ENCODE data around the gene FHL3.
A peak's percentile ranks its signal among the peaks of the same experiment; 100 is the strongest.

FHL3 gene

DNA sequence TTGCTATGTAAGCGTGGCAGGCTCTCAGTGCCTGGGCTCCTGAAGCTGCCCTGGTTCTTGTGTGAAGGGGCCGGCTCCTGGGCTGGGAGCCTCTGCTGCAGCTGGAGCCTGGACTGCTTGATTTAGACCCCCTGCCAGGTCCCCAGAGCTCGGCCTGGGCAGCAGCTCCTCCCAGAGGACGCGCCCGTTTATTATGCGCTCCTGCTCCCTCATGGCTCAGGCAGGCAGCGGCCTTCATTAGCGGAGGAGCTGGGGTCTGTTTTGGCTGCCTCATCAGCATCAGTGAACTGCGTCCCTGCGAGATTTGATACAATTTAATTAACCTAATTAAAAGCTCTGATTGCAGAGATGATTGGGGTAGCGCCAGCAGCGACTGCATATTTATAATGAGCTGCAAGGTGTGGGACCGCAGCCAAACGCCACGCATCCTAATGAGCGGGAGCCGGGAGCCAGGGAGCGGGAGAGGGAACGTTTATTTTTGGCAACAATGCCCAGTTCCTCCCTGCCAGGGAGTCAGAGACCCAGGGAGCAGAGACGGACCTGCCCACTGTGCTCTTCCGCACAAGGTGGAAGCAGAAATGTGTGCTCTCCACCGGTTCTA, 23.9 kb upstream of the FHL3 start:
- no peaks in the 10 kb centered on the region for H3K27me3 ChIP-seq (ENCODE audit: insufficient read depth, low read length, poor library complexity)
- peaks cover 16% of the 10 kb centered on the region for H3K4me1 ChIP-seq (ENCODE audit: control insufficient read depth, low read depth, low read length)
- peak overlapping the region; percentile 49 for H3K9ac ChIP-seq (ENCODE audit: low read length)
- peak overlapping the region; percentile 46 for H3K27ac ChIP-seq (ENCODE audit: low read depth, low read length)
- H3K23ac ChIP-seq (ENCODE audit: low read length) = no peak overlapping the region
- H3K4ac ChIP-seq (ENCODE audit: low read depth, low read length) = no peak overlapping the region
- peak overlapping the region; percentile 85 for H3K56ac ChIP-seq (ENCODE audit: low read length)
- H4K5ac ChIP-seq (ENCODE audit: low read length) = no peak overlapping the region
- peaks cover 6% of the 10 kb centered on the region for H3K36me3 ChIP-seq (ENCODE audit: control insufficient read depth, insufficient read depth, low read length)
- H2BK120ac ChIP-seq (ENCODE audit: low read depth, low read length) = peak overlapping the region; percentile 8
- no CpG with 5 or more reads among the region's 23 CpGs for WGBS (ENCODE audit: extremely low coverage, insufficient coverage, low lambda C conversion rate)
- H2BK5ac ChIP-seq (ENCODE audit: low read length) = peak overlapping the region; percentile 2
- H3K4me2 ChIP-seq (ENCODE audit: low read length) = no peak overlapping the region
- no peak overlapping the region for H2BK15ac ChIP-seq (replicated peaks; ENCODE audit: low read depth)
- H2AK5ac ChIP-seq (ENCODE audit: low read length) = no peak overlapping the region
- no peak overlapping the region for H4K8ac ChIP-seq (ENCODE audit: low read depth, low read length)
- H3K79me2 ChIP-seq (ENCODE audit: control insufficient read depth, insufficient read depth, low read length) = no peaks in the 10 kb centered on the region
- no peak overlapping the region for H3K4me3 ChIP-seq (ENCODE audit: low read length)
- no peaks in the 10 kb centered on the region for H3K79me1 ChIP-seq (ENCODE audit: low read length)
- peak overlapping the region; percentile 54 for H3K18ac ChIP-seq (ENCODE audit: low read length)
- peak; percentile 89 for DNase-seq

DNA sequence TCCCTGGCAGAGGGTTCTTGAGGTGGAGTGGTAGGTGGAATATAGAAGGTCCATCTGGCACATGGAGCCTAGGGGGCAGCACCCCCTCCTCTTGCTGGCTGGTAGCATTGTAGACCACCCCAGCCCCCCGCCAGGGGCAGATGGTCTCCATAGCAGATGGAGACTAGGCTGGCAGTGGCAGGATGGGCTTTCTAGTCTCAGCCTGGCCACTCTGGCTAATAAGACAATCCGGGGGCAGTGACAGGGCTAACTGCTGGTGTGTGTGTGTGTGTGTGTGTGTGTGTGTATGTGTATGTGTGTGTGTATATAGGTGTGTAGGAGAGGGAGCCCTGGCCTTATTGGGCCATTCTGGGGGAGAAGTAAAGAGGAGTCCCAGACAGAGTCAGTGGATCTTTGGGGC, 23.4 kb upstream of the FHL3 start:
- Histone ChIP-seq H3K79me1 (ENCODE audit: low read length) (no peaks in the 10 kb centered on the region), H2BK120ac (ENCODE audit: low read depth, low read length) (no peak overlapping the region), H3K27me3 (ENCODE audit: insufficient read depth, low read length, poor library complexity) (no peaks in the 10 kb centered on the region), H2BK5ac (ENCODE audit: low read length) (no peak overlapping the region), H3K56ac (ENCODE audit: low read length) (peak overlapping the region; percentile 39), H3K4me1 (ENCODE audit: control insufficient read depth, low read depth, low read length) (peaks cover 16% of the 10 kb centered on the region), H2BK15ac (replicated peaks; ENCODE audit: low read depth) (no peak overlapping the region), H3K79me2 (ENCODE audit: control insufficient read depth, insufficient read depth, low read length) (no peaks in the 10 kb centered on the region), H3K18ac (ENCODE audit: low read length) (no peak overlapping the region), H3K9ac (ENCODE audit: low read length) (peak overlapping the region; percentile 20), H4K8ac (ENCODE audit: low read depth, low read length) (no peak overlapping the region), H3K4me2 (ENCODE audit: low read length) (no peak overlapping the region), H3K36me3 (ENCODE audit: control insufficient read depth, insufficient read depth, low read length) (peaks cover 6% of the 10 kb centered on the region), H3K27ac (ENCODE audit: low read depth, low read length) (no peak overlapping the region), H2AK5ac (ENCODE audit: low read length) (no peak overlapping the region), H4K5ac (ENCODE audit: low read length) (no peak overlapping the region), H3K23ac (ENCODE audit: low read length) (no peak overlapping the region), H3K4ac (ENCODE audit: low read depth, low read length) (no peak overlapping the region), H3K4me3 (ENCODE audit: low read length) (no peak overlapping the region)
- WGBS (ENCODE audit: extremely low coverage, insufficient coverage, low lambda C conversion rate) = no CpG with 5 or more reads among the region's 2 CpGs
- peak; percentile 40 for DNase-seq

DNA sequence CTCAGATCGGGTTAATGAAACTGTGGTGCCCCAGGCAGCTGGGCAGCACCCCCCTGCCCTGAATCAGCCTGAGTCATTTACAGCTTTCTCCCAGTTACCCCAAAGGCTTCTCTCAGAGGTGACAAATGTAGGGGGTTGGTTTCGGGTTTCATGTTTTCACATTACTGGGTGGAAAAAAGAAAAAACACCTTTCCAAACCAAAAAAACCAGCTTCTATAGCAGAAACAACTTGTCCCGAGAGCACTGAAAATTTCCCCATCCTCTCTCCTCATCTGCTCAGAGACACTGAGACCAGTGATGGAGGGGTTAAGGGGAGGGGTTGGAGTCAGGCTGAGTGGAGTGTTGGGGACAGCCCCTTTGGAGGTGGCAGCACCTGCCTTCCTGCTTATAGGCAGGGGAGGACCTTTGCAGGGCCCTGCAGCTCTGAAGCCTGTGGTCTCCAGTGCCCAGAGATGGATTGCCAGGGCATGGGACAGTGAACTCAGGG, 22.8 kb upstream of the FHL3 start:
- no peak overlapping the region for H3K4ac ChIP-seq (ENCODE audit: low read depth, low read length)
- H4K5ac ChIP-seq (ENCODE audit: low read length) = no peak overlapping the region
- H3K79me1 ChIP-seq (ENCODE audit: low read length) = no peaks in the 10 kb centered on the region
- H2BK120ac ChIP-seq (ENCODE audit: low read depth, low read length) = no peak overlapping the region
- no peak overlapping the region for H2AK5ac ChIP-seq (ENCODE audit: low read length)
- no peak overlapping the region for H4K8ac ChIP-seq (ENCODE audit: low read depth, low read length)
- no peak overlapping the region for H3K27ac ChIP-seq (ENCODE audit: low read depth, low read length)
- peaks cover 6% of the 10 kb centered on the region for H3K36me3 ChIP-seq (ENCODE audit: control insufficient read depth, insufficient read depth, low read length)
- H3K4me3 ChIP-seq (ENCODE audit: low read length) = no peak overlapping the region
- no peak overlapping the region for H2BK15ac ChIP-seq (replicated peaks; ENCODE audit: low read depth)
- no peaks in the 10 kb centered on the region for H3K27me3 ChIP-seq (ENCODE audit: insufficient read depth, low read length, poor library complexity)
- H2BK5ac ChIP-seq (ENCODE audit: low read length) = no peak overlapping the region
- peaks cover 16% of the 10 kb centered on the region for H3K4me1 ChIP-seq (ENCODE audit: control insufficient read depth, low read depth, low read length)
- WGBS (ENCODE audit: extremely low coverage, insufficient coverage, low lambda C conversion rate) = no CpG with 5 or more reads among the region's 3 CpGs
- H3K4me2 ChIP-seq (ENCODE audit: low read length) = no peak overlapping the region
- H3K23ac ChIP-seq (ENCODE audit: low read length) = no peak overlapping the region
- no peak overlapping the region for H3K18ac ChIP-seq (ENCODE audit: low read length)
- H3K79me2 ChIP-seq (ENCODE audit: control insufficient read depth, insufficient read depth, low read length) = no peaks in the 10 kb centered on the region
- DNase-seq = peak; percentile 45
- H3K56ac ChIP-seq (ENCODE audit: low read length) = no peak overlapping the region
- no peak overlapping the region for H3K9ac ChIP-seq (ENCODE audit: low read length)

DNA sequence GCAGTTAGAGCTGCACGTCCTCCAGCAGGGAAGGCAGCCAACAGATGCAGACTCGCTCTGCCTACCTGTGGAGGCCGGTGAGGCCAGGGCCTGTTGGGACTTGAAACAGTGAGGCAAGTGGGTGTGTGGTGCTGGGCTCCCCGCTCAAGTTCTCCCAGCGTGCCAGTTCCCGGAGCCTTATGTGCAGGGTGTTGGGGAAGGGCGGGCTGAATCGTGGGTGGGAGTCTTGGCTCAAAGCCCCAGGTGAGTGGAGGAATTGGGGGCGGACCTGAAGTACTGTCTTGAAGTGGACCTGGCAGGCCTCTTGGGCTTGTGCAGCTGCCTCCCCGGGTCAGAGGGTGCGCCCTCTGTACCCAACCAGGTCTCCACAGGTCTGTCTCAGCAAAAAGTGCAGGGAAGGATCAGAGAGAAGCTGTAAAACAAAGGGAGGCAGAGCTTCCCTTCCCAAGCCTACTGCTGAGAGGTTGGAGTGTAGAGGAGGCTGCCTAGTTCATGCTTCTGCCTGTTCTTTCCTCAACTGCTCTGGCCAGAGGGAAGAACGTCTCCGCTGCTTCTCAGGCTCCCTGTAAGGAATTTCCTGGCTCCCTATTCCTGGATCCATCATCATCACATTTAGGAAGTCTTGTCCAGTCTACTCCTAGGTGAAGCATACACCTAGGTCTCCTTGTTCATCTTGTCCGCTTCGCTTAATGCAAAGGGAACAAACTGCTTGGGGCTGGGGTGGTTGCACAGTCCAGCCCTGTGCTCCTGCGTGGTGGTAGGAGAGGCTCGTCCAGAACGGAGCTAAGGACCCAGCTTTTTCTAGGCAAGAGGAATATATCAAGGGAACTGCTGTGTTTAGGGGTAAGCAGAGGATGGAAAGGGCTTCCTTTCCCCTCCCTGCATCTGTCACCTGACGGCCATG, 22.1 kb upstream of the FHL3 start:
- H3K4me3 ChIP-seq (ENCODE audit: low read length) = no peak overlapping the region
- DNase-seq = no peak
- H4K5ac ChIP-seq (ENCODE audit: low read length) = no peak overlapping the region
- no peak overlapping the region for H3K27ac ChIP-seq (ENCODE audit: low read depth, low read length)
- H3K79me2 ChIP-seq (ENCODE audit: control insufficient read depth, insufficient read depth, low read length) = no peaks in the 10 kb centered on the region
- H3K4me1 ChIP-seq (ENCODE audit: control insufficient read depth, low read depth, low read length) = peaks cover 16% of the 10 kb centered on the region
- H3K79me1 ChIP-seq (ENCODE audit: low read length) = no peaks in the 10 kb centered on the region
- H3K4me2 ChIP-seq (ENCODE audit: low read length) = no peak overlapping the region
- no peak overlapping the region for H4K8ac ChIP-seq (ENCODE audit: low read depth, low read length)
- H3K18ac ChIP-seq (ENCODE audit: low read length) = no peak overlapping the region
- H2BK120ac ChIP-seq (ENCODE audit: low read depth, low read length) = no peak overlapping the region
- WGBS (ENCODE audit: extremely low coverage, insufficient coverage, low lambda C conversion rate) = no CpG with 5 or more reads among the region's 19 CpGs
- H2AK5ac ChIP-seq (ENCODE audit: low read length) = no peak overlapping the region
- no peak overlapping the region for H3K4ac ChIP-seq (ENCODE audit: low read depth, low read length)
- no peak overlapping the region for H3K9ac ChIP-seq (ENCODE audit: low read length)
- peaks cover 10% of the 10 kb centered on the region for H3K36me3 ChIP-seq (ENCODE audit: control insufficient read depth, insufficient read depth, low read length)
- H2BK15ac ChIP-seq (replicated peaks; ENCODE audit: low read depth) = no peak overlapping the region
- H3K23ac ChIP-seq (ENCODE audit: low read length) = no peak overlapping the region
- H2BK5ac ChIP-seq (ENCODE audit: low read length) = no peak overlapping the region
- H3K27me3 ChIP-seq (ENCODE audit: insufficient read depth, low read length, poor library complexity) = no peaks in the 10 kb centered on the region
- H3K56ac ChIP-seq (ENCODE audit: low read length) = no peak overlapping the region

DNA sequence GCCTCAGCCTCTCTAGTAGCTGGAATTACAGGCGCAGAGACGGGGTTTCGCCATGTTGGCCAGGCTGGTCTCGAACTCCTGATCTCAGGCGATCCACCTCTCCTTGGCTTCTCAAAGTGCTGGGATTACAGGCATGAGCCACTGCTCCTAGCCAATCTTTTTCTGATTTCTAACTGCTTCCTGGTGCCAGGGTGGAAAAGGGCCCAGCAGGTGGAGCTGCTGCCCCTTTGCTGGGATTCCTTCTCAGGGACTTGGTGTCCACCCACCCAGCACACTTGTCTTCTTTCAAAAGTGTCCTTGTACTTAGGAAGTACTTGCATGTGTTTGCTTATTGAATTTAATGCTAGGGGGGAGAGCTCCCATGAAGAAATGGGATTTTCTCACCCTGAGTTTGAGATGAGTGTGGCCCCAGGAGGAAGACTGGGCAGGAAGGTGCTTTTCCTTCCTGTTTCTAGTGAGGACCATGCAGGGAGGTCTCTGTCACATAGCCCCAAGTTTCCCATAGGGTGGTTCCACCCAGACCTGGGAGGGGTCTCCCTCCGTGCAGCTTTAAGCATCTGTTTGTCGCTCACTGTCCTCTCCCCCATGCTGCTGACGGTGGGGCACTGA, 21.4 kb upstream of the FHL3 start:
- no peak overlapping the region for H3K18ac ChIP-seq (ENCODE audit: low read length)
- no peak overlapping the region for H2BK15ac ChIP-seq (replicated peaks; ENCODE audit: low read depth)
- no CpG with 5 or more reads among the region's 8 CpGs for WGBS (ENCODE audit: extremely low coverage, insufficient coverage, low lambda C conversion rate)
- no peak overlapping the region for H2BK5ac ChIP-seq (ENCODE audit: low read length)
- H3K79me2 ChIP-seq (ENCODE audit: control insufficient read depth, insufficient read depth, low read length) = no peaks in the 10 kb centered on the region
- no peak overlapping the region for H2BK120ac ChIP-seq (ENCODE audit: low read depth, low read length)
- no peak overlapping the region for H4K8ac ChIP-seq (ENCODE audit: low read depth, low read length)
- H3K4me3 ChIP-seq (ENCODE audit: low read length) = no peak overlapping the region
- H3K9ac ChIP-seq (ENCODE audit: low read length) = no peak overlapping the region
- H3K23ac ChIP-seq (ENCODE audit: low read length) = no peak overlapping the region
- H3K79me1 ChIP-seq (ENCODE audit: low read length) = no peaks in the 10 kb centered on the region
- no peak overlapping the region for H4K5ac ChIP-seq (ENCODE audit: low read length)
- no peak overlapping the region for H3K4me2 ChIP-seq (ENCODE audit: low read length)
- H3K4ac ChIP-seq (ENCODE audit: low read depth, low read length) = no peak overlapping the region
- peaks cover 13% of the 10 kb centered on the region for H3K36me3 ChIP-seq (ENCODE audit: control insufficient read depth, insufficient read depth, low read length)
- peak; percentile 77 for DNase-seq
- H3K27ac ChIP-seq (ENCODE audit: low read depth, low read length) = no peak overlapping the region
- no peaks in the 10 kb centered on the region for H3K27me3 ChIP-seq (ENCODE audit: insufficient read depth, low read length, poor library complexity)
- no peak overlapping the region for H2AK5ac ChIP-seq (ENCODE audit: low read length)
- peaks cover 16% of the 10 kb centered on the region for H3K4me1 ChIP-seq (ENCODE audit: control insufficient read depth, low read depth, low read length)
- H3K56ac ChIP-seq (ENCODE audit: low read length) = no peak overlapping the region
